ENCODE data around the gene NAT8L. TPM values are rescaled to one million over a fixed set of nuclear protein-coding genes. Genes with fewer than 3 reads are reported as not detected.

Gene NAT8L
- total and polyA plus RNA-seq, 2 donors (not counting 1 experiment from before 2014, with no cell fraction given) = 0.03 to 0.25 TPM

- Histone ChIP-seq H4K20me1 (ENCODE audit: control insufficient read depth, insufficient read depth, low read length, poor library complexity, severe bottlenecking) (no peaks in the 10 kb centered on the region), H3K27ac (ENCODE audit: low read length in 2 of 2) (no peak overlapping the region), H3K9ac (ENCODE audit: low read length) (no peak overlapping the region), H3K27me3 (replicated peaks in 1 of 4; ENCODE audit: control extremely low read depth in 1 of 4, control insufficient read depth in 3 of 4, insufficient read depth in 4 of 4, low read length in 3 of 4) (peaks cover 0 to 4% (median 2%) of the 10 kb centered on the region in 4 experiments), H3K4me2 (replicated peaks; ENCODE audit: low read depth, low read length, poor library complexity, severe bottlenecking) (no peak overlapping the region), H3K36me3 (replicated peaks in 1 of 2; ENCODE audit: control extremely low read depth in 1 of 2, control insufficient read depth in 1 of 2, extremely low read depth in 1 of 2, insufficient read depth in 2 of 2, low read length in 1 of 2) (no peaks in the 10 kb centered on the region), H3K9me3 (ENCODE audit: control extremely low read depth in 1 of 3, control insufficient read depth in 2 of 3, insufficient read depth in 1 of 3, low read length in 2 of 3) (no peaks in the 10 kb centered on the region), H3K4me3 (ENCODE audit: control extremely low read depth in 1 of 5, extremely low read depth in 1 of 5, insufficient read depth in 1 of 5, low read depth in 2 of 5, low read length in 4 of 5) (no peak overlapping the region), H3K79me2 (ENCODE audit: control insufficient read depth, insufficient read depth, low read length) (no peaks in the 10 kb centered on the region), H2AFZ (ENCODE audit: insufficient read depth, low read depth, low read length, poor library complexity, severe bottlenecking) (no peak overlapping the region), H3K4me1 (ENCODE audit: control insufficient read depth in 2 of 2, insufficient read depth in 2 of 2, low read length in 2 of 2) (no peaks in the 10 kb centered on the region)
- ChIA-PET CTCF (no interaction called here), POLR2A (no interaction called here)
- ATAC-seq (ENCODE audit: low read depth) (no peak), DNase-seq (no peak)
- TF ChIP-seq CTCF (IDR thresholded peaks at IDR 0.05) (no peak), EZH2 (IDR thresholded peaks at IDR 0.05; ENCODE audit: borderline replicate concordance, insufficient read depth, low read depth, low read length, poor library complexity, severe bottlenecking) (no peak)
- Mint-ChIP-seq H3K27me3 (peaks cover 14% of the 10 kb centered on the region), H3K4me1 (no peaks in the 10 kb centered on the region), H3K27ac (no peak overlapping the region), H3K9me3 (ENCODE audit: insufficient read depth) (no peaks in the 10 kb centered on the region), H3K4me3 (no peak overlapping the region)
- 80% methylated on average over 3 of the region's 6 CpGs for WGBS (ENCODE audit: insufficient coverage)
- intact Hi-C loops (cut with micrococcal nuclease) = no loop called here
These were observed 57.7 kb downstream of the NAT8L start for GRCh38 chr4:2116687-2117400.

Other genes starting within 250 kb of the NAT8L start
- 44.8 and 45.1 TPM in 2 replicates for gene LETM1, start 203.2 kb upstream of the NAT8L start, total RNA-seq
- gene LETM1, start 203.2 kb upstream of the NAT8L start, polyA plus RNA-seq = 28.5 and 34.3 TPM in 2 replicates
- gene NSD2, start 187.9 kb upstream of the NAT8L start, total RNA-seq = 64.8 and 71.9 TPM in 2 replicates
- gene NSD2, start 187.9 kb upstream of the NAT8L start, polyA plus RNA-seq = 14.2 and 20.1 TPM in 2 replicates
- gene NELFA, start 50.4 kb upstream of the NAT8L start, total RNA-seq = 60.7 and 63.5 TPM in 2 replicates
- 39.6 and 42.8 TPM in 2 replicates for gene NELFA, start 50.4 kb upstream of the NAT8L start, polyA plus RNA-seq
- gene HAUS3, start 182.8 kb downstream of the NAT8L start, total RNA-seq = 24.2 and 26.5 TPM in 2 replicates
- gene HAUS3, start 182.8 kb downstream of the NAT8L start, polyA plus RNA-seq = 8.2 and 18.7 TPM in 2 replicates
- gene POLN, start 182.8 kb downstream of the NAT8L start, total RNA-seq = 1.5 and 4.2 TPM in 2 replicates
- 0.73 and 1.7 TPM in 2 replicates for gene POLN, start 182.8 kb downstream of the NAT8L start, polyA plus RNA-seq
- gene MXD4, start 202.8 kb downstream of the NAT8L start, total RNA-seq = 67.3 and 70.6 TPM in 2 replicates
- gene MXD4, start 202.8 kb downstream of the NAT8L start, polyA plus RNA-seq = 62.4 and 75.3 TPM in 2 replicates